ENCODE data around the gene PHC2.

The PHC2 gene

GRCh38 chr1:33455539-33456501, 24.9 kb upstream of the PHC2 start:
- peak; percentile 51 for DNase-seq (ENCODE audit: insufficient read length, low spot score)
- FAIRE-seq = peak; percentile 95
- TF ChIP-seq PAX5 (IDR thresholded peaks at IDR 0.05; ENCODE audit: insufficient read depth, low read length, severe bottlenecking) = no peak
- peak; percentile 38; the same call in 1 of the 2 replicates for TF ChIP-seq SPI1 (IDR thresholded peaks at IDR 0.05; ENCODE audit: low read depth, low read length)

GRCh38 chr1:33454646-33455282, 23.9 kb upstream of the PHC2 start:
- DNase-seq (ENCODE audit: insufficient read length, low spot score) = no peak
- TF ChIP-seq PAX5 (IDR thresholded peaks at IDR 0.05; ENCODE audit: insufficient read depth, low read length, severe bottlenecking) (no peak), POLR2A (IDR thresholded peaks at IDR 0.05; ENCODE audit: low read depth, low read length) (no peak), POLR2AphosphoS5 (IDR thresholded peaks at IDR 0.05; ENCODE audit: low read depth, low read length) (no peak), TAF1 (IDR thresholded peaks at IDR 0.05; ENCODE audit: low read depth, low read length) (no peak), POU2F2 (IDR thresholded peaks at IDR 0.05; ENCODE audit: low read depth, low read length) (no peak), SPI1 (IDR thresholded peaks at IDR 0.05; ENCODE audit: low read depth, low read length) (no peak)
- no peak for FAIRE-seq

- DNase-seq (ENCODE audit: insufficient read length, low spot score) = no peak
- TF ChIP-seq POLR2AphosphoS5 (IDR thresholded peaks at IDR 0.05; ENCODE audit: low read depth, low read length) = no peak
- no peak for TF ChIP-seq TAF1 (IDR thresholded peaks at IDR 0.05; ENCODE audit: low read depth, low read length)
- no peak for TF ChIP-seq POLR2A (IDR thresholded peaks at IDR 0.05; ENCODE audit: low read depth, low read length)
- TF ChIP-seq POU2F2 (IDR thresholded peaks at IDR 0.05; ENCODE audit: low read depth, low read length) = no peak
- peak; percentile 28; the same call in 1 of the 2 replicates for TF ChIP-seq SPI1 (IDR thresholded peaks at IDR 0.05; ENCODE audit: low read depth, low read length)
- FAIRE-seq = no peak
Observed at GRCh38 chr1:33446590-33446989, 15.7 kb upstream of the PHC2 start.

- DNase-seq (ENCODE audit: insufficient read length, low spot score) (no peak), FAIRE-seq (no peak)
- TF ChIP-seq PAX5 (IDR thresholded peaks at IDR 0.05; ENCODE audit: insufficient read depth, low read length, severe bottlenecking) = no peak
Observed at GRCh38 chr1:33445108-33445507, 14.2 kb upstream of the PHC2 start.

GRCh38 chr1:33443705-33444180, 12.8 kb upstream of the PHC2 start:
- FAIRE-seq (no peak), DNase-seq (ENCODE audit: insufficient read length, low spot score) (no peak)

GRCh38 chr1:33443080-33443704, 12.3 kb upstream of the PHC2 start:
- FAIRE-seq = no peak
- TF ChIP-seq SPI1 (IDR thresholded peaks at IDR 0.05; ENCODE audit: low read depth, low read length) (no peak), POLR2A (IDR thresholded peaks at IDR 0.05; ENCODE audit: low read depth, low read length) (no peak), PAX5 (IDR thresholded peaks at IDR 0.05; ENCODE audit: insufficient read depth, low read length, severe bottlenecking) (no peak), POU2F2 (IDR thresholded peaks at IDR 0.05; ENCODE audit: low read depth, low read length) (no peak), POLR2AphosphoS5 (IDR thresholded peaks at IDR 0.05; ENCODE audit: low read depth, low read length) (no peak), TAF1 (IDR thresholded peaks at IDR 0.05; ENCODE audit: low read depth, low read length) (no peak)

More at GRCh38 chr1:33443705-33444180, 12.8 kb upstream of the PHC2 start:
- TF ChIP-seq POLR2A (IDR thresholded peaks at IDR 0.05; ENCODE audit: low read depth, low read length) (no peak), TAF1 (IDR thresholded peaks at IDR 0.05; ENCODE audit: low read depth, low read length) (no peak), PAX5 (IDR thresholded peaks at IDR 0.05; ENCODE audit: insufficient read depth, low read length, severe bottlenecking) (no peak), SPI1 (IDR thresholded peaks at IDR 0.05; ENCODE audit: low read depth, low read length) (no peak), POLR2AphosphoS5 (IDR thresholded peaks at IDR 0.05; ENCODE audit: low read depth, low read length) (no peak), POU2F2 (IDR thresholded peaks at IDR 0.05; ENCODE audit: low read depth, low read length) (no peak)

GRCh38 chr1:33442141-33442540, 11.2 kb upstream of the PHC2 start:
- DNase-seq (ENCODE audit: insufficient read length, low spot score) (no peak), FAIRE-seq (no peak)
- TF ChIP-seq POLR2A (IDR thresholded peaks at IDR 0.05; ENCODE audit: low read depth, low read length) (no peak), PAX5 (IDR thresholded peaks at IDR 0.05; ENCODE audit: insufficient read depth, low read length, severe bottlenecking) (no peak), POLR2AphosphoS5 (IDR thresholded peaks at IDR 0.05; ENCODE audit: low read depth, low read length) (no peak), TAF1 (IDR thresholded peaks at IDR 0.05; ENCODE audit: low read depth, low read length) (no peak), SPI1 (IDR thresholded peaks at IDR 0.05; ENCODE audit: low read depth, low read length) (no peak), POU2F2 (IDR thresholded peaks at IDR 0.05; ENCODE audit: low read depth, low read length) (no peak)

More at GRCh38 chr1:33443080-33443704, 12.3 kb upstream of the PHC2 start:
- no peak for DNase-seq (ENCODE audit: insufficient read length, low spot score)

- DNase-seq (ENCODE audit: insufficient read length, low spot score) (no peak), FAIRE-seq (no peak)
- no peak for TF ChIP-seq PAX5 (IDR thresholded peaks at IDR 0.05; ENCODE audit: insufficient read depth, low read length, severe bottlenecking)
- TF ChIP-seq POLR2AphosphoS5 (IDR thresholded peaks at IDR 0.05; ENCODE audit: low read depth, low read length) = no peak
- TF ChIP-seq SPI1 (IDR thresholded peaks at IDR 0.05; ENCODE audit: low read depth, low read length) = no peak
- TF ChIP-seq TAF1 (IDR thresholded peaks at IDR 0.05; ENCODE audit: low read depth, low read length) = no peak
- TF ChIP-seq POU2F2 (IDR thresholded peaks at IDR 0.05; ENCODE audit: low read depth, low read length) = no peak
- TF ChIP-seq POLR2A (IDR thresholded peaks at IDR 0.05; ENCODE audit: low read depth, low read length) = no peak
Observed at GRCh38 chr1:33441088-33441745, 10.3 kb upstream of the PHC2 start.

- TF ChIP-seq TAF1 (IDR thresholded peaks at IDR 0.05; ENCODE audit: low read depth, low read length) (no peak), POU2F2 (IDR thresholded peaks at IDR 0.05; ENCODE audit: low read depth, low read length) (no peak), SPI1 (IDR thresholded peaks at IDR 0.05; ENCODE audit: low read depth, low read length) (no peak), POLR2A (IDR thresholded peaks at IDR 0.05; ENCODE audit: low read depth, low read length) (no peak)
- DNase-seq (ENCODE audit: insufficient read length, low spot score) (no peak), FAIRE-seq (no peak)
Observed at GRCh38 chr1:33439662-33440061, 8.8 kb upstream of the PHC2 start.
